GM12891 (cell line): ENCODE measurements around the gene CYTH1.

Experiments
- POLR2A ChIP-seq: IDR thresholded peaks from 2 replicates; pipeline ENCODE4 v1.6.1; 2011; ENCODE audit warnings: low read depth, low read length, control low read depth
- TAF1 ChIP-seq: IDR thresholded peaks from 2 replicates; pipeline ENCODE4 v1.6.1; 2011; ENCODE audit warnings: low read depth, low read length, control low read depth

- TF ChIP-seq POLR2A (0 out of 2 replicates have a peak, but pooled peaks have one; percentile 19), TAF1 (no peak)
Observed at GRCh38 chr17:78745407-78746088, 36.5 kb downstream of the CYTH1 start.
